Cardiac muscle cell (in vitro differentiated cells and primary cell): ENCODE results near the gene SLC38A9. TPM values are rescaled to one million over a fixed set of nuclear protein-coding genes. Genes with fewer than 3 reads are reported as not detected.

Source experiments
- DNase-seq, 2 donors: peaks; one replicate each; pipeline versions ENCODE4 v3.0.0 to v3.0.0-alpha.2; 2010 to 2017; ENCODE audit warnings: low read depth in 1 of 2, low spot score in 1 of 2
- H3K27ac ChIP-seq: fragments of 200-600 bp; sonication (generic); 2 replicates; pipeline ENCODE4 v1.5.1; 2016
- H3K27me3 ChIP-seq: fragments of 200-600 bp; sonication (generic); 2 replicates; pipeline ENCODE4 v1.6.0; 2016; ENCODE audit warnings: control low read depth
- H3K36me3 ChIP-seq: fragments of 200-600 bp; sonication (generic); 2 replicates; pipeline ENCODE4 v1.5.1; 2016; ENCODE audit warnings: control low read depth
- H3K4me1 ChIP-seq: fragments of 200-600 bp; sonication (generic); 2 replicates; pipeline ENCODE4 v1.8.1; 2017; ENCODE audit warnings: low read depth, mild to moderate bottlenecking, mixed run types
- H3K4me3 ChIP-seq: fragments of 200-600 bp; sonication (generic); 2 replicates; pipeline ENCODE4 v1.5.1; 2016; ENCODE audit warnings: mild to moderate bottlenecking
- H3K9me3 ChIP-seq: fragments of 200-600 bp; sonication (generic); 2 replicates; pipeline ENCODE4 v1.5.1; 2017; ENCODE audit warnings: low read depth, mild to moderate bottlenecking, control low read depth
- CTCF ChIP-seq: IDR thresholded peaks from 2 replicates; pipeline ENCODE4 v1.5.1; 2012; ENCODE audit warnings: low read depth, mild to moderate bottlenecking, low read length
- polyA plus RNA-seq: library from polyadenylated mRNA; unstranded; fragments of >200 nt; fragmentation: Nextera tagmentation; extraction: Ambion mirVana; gene quantifications from 2 replicates; pipeline ENCODE4 v1.2.1, GENCODE V29; 2016
- total RNA-seq: library from RNA; depleted of rRNA; stranded (reverse); fragments of >200 nt; gene quantifications from 2 replicates; pipeline ENCODE4 v1.2.3, GENCODE V29; 2016

SLC38A9 gene
- total and polyA plus RNA-seq, 2 experiments from 2014 or later: 14.4 to 15.1 TPM

- H3K4me1 ChIP-seq: no peaks in the 10 kb centered on the region
- H3K27me3 ChIP-seq: no peaks in the 10 kb centered on the region
- DNase-seq: no peak
- TF ChIP-seq CTCF: no peak
- H3K27ac ChIP-seq: no peak overlapping the region
- H3K9me3 ChIP-seq: no peaks in the 10 kb centered on the region
- no peaks in the 10 kb centered on the region for H3K36me3 ChIP-seq
- no peak overlapping the region for H3K4me3 ChIP-seq
Measured at GRCh38 chr5:55750063-55750462, 37.9 kb upstream of the SLC38A9 start.

DNA sequence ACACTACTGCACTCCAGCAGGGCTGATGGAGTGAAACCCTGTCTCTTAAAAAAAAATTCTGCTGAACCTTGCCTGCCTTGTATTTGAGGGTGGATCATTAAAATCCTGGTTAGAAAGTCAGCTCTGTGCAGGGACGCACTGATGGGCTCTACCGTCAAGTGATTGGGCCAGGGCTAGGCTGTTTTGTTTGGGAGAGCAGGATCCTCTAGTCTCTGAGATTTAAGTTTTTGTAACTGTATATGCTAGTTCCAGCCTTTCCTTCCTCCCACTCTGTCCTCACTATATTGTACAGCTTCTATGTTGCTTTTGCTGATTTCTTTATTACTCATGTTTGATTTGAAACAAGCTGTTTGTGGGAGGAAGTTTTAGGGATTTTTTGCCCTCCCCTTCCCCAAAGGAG lies 37.3 kb upstream of the SLC38A9 start:
- Histone ChIP-seq H3K9me3 (no peaks in the 10 kb centered on the region), H3K27ac (no peak overlapping the region), H3K27me3 (no peaks in the 10 kb centered on the region), H3K4me3 (no peak overlapping the region), H3K4me1 (no peaks in the 10 kb centered on the region), H3K36me3 (no peaks in the 10 kb centered on the region)
- no peak for DNase-seq
- TF ChIP-seq CTCF: no peak

DNA sequence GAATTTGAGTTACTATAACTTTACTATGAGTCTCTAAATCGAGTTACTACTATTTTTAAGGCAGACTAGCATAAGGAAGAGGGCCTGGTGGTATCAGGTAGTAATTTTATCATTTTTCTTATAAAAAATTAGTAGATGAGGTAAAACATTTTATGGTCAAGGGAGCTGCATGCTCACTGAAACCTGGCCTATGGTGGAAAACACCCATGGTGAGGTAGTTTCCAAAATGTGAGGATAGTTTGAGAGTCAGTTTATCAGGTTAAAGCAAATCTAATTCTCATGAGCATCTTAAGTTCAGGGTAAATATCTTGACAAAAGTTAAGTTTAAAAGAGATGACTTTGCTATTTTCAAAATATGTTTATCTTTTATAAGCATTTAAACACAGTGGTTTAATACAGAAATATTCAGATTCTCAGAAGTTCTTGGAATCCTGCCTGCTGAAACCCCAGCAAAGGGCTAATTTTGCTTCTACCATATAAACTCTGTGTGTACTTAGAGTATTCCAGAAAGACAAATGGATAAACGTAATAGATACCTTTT lies 35.7 kb upstream of the SLC38A9 start:
- DNase-seq: no peak
- H3K27ac ChIP-seq: no peak overlapping the region
- no peaks in the 10 kb centered on the region for H3K4me1 ChIP-seq
- TF ChIP-seq CTCF: no peak
- H3K27me3 ChIP-seq: no peaks in the 10 kb centered on the region
- no peaks in the 10 kb centered on the region for H3K9me3 ChIP-seq
- H3K36me3 ChIP-seq: no peaks in the 10 kb centered on the region
- H3K4me3 ChIP-seq: no peak overlapping the region

DNA sequence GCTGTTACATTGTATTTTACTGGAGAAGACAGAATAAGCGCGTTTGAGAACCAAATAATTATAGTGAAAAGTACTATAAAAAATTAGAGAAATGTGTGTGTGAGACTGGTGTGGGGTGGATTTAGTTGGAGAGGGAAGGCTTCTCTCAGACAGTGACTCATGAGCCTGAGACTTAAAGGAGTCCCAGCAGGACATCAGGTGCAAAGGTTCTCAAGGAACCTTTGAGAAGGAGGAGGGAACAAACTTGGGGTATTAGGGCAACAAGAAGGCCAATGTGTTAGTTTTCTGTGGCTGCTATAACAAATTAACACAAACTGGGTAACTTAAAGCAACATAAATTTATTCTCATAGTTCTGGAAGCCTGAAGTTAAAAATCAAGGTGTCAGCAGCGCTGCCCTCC lies 30.7 kb upstream of the SLC38A9 start:
- Histone ChIP-seq H3K27ac (no peak overlapping the region), H3K9me3 (no peaks in the 10 kb centered on the region), H3K27me3 (no peaks in the 10 kb centered on the region), H3K4me1 (no peaks in the 10 kb centered on the region), H3K36me3 (no peaks in the 10 kb centered on the region), H3K4me3 (no peak overlapping the region)
- DNase-seq: no peak
- TF ChIP-seq CTCF: no peak

DNA sequence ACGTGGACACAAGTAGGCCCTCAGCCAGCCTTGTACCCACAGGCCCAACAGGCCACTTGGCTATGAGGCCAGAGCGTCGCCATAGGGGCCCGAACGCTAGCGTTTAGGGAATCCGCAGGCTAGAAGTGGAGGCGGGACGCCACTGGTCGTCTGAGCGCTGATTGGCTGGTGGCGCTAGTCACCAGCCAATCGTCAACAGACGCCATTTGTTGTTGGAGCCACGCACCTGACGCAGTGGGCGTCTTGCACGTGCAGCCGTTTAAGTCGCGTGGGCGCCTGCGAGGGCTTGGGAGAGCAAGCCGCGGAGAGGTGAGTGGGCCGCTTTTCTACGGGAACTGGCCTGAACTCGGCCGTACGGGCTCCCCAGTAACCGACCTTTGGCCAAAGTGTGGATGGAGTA lies 25.7 kb upstream of the SLC38A9 start, which contains the start of gene DDX4:
Gene DDX4 (plus strand): TSS at position 269 of the 400 bp plus-strand sequence. CDS start 903 bp downstream, outside the sequence.
- Histone ChIP-seq H3K9me3 (no peaks in the 10 kb centered on the region), H3K27ac (no peak within 1 kb of the TSS), H3K4me3 (no peak within 1 kb of the TSS), H3K36me3 (no peaks in the 10 kb centered on the region), H3K27me3 (no peaks in the 10 kb centered on the region), H3K4me1 (no peaks in the 10 kb centered on the region)
- no peak for TF ChIP-seq CTCF
- no peak for DNase-seq

DNA sequence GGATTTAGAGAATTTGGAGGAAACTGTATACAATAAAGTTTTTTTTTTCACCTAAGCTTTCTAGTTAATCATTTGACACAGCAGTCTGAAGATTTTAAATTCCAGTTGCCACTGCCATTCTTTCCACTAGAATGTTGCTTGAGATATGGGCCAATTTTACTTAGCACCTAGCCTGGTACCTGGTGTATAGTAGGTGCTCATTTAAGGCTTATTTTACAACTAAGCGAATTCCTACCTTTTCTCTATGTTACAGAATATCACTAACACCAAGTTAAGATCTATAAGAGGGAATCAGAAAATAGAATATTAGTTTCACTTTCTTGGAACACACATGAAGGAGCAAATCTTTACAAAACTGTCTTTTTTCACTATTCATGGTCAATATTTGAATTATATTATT lies 22.5 kb upstream of the SLC38A9 start:
- no peaks in the 10 kb centered on the region for H3K27me3 ChIP-seq
- no peaks in the 10 kb centered on the region for H3K36me3 ChIP-seq
- H3K4me3 ChIP-seq: no peak overlapping the region
- H3K27ac ChIP-seq: no peak overlapping the region
- DNase-seq: no peak
- H3K9me3 ChIP-seq: no peaks in the 10 kb centered on the region
- no peaks in the 10 kb centered on the region for H3K4me1 ChIP-seq
- TF ChIP-seq CTCF: no peak
